T follicular helper cell (primary cell): ENCODE results near the gene AHSP.
A peak's percentile ranks its signal among the peaks of the same experiment; 100 is the strongest.
"Not testable (repeated sequence)": the region's sequence is repeated elsewhere in the genome, so short reads cannot be mapped to it uniquely, and the experiment has no call there.

Experiments
- DNase-seq: peaks from one replicate; pipeline ENCODE4 v3.0.0-alpha.2; 2020; ENCODE audit warnings: low read depth

AHSP gene

DNA sequence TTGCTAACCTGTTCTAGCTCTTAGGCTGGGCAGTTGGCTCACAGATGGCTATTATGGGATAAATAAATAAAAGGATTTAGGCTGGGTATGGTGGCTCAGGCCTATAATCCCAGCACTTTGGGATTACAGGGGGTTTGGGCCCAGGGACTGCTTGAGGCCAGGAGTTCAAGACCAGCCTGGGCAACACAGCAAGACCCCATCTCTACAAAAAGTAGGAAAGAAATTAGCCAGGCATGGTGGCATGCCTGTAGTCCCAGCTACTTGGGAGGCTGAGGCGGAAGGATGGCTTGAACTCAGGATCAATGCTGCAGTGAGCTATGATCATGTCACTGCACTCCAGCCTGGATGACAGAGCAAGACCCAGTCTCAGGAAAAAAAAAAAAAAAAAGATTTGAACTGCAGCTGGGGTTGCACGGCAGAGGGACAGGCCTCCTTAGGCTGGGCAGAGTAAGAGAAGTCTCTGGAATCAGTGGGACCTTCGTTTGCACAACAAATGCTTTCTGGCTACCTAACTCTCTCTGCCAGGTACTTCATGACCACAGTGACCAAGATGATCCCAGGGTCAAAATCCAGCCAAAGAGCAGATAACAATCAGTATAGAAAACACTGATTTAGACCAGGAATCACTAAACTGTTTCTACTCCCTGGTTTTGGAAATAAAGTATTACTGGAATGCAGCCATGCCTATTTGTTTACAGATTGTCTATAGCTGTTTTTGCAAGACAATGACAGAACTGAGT lies 26.3 kb upstream of the AHSP start:
- no peak for DNase-seq

DNA sequence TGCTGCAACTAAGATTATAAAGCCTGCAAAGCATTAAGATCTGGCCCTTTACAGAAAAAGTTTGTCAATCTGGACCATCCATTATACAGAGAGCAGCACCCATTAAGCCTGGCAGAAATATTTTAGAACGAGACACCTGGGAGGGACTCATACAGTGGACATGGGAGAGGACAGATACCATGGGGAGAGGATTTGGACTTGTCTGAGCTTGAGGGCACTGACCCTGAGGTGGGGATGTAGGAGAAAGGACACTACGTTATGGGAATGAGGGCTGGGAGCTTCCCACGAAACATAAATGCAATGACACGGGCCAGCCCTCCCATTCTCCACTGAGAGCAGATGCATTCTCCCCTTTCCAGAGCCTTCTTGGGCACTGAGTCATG lies 25.7 kb upstream of the AHSP start:
- no peak for DNase-seq

DNA sequence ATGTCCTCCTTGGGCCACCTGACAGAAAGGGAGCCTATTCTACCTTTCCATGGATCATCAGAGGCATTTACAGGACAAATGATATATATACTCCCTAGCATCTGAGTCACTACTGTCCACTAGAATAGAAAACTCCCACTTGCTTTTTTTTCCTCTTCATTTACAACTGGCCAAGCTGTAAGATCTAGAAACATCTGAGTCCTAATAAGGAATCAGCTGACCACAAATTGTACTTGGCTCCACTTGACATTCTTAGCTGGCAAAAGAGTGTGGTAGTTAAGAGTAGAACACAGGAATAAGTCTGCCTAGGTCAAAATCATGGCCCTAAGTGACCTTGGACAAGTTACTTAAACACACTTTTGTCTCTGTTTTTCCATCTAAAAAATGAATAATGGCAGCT lies 24.7 kb upstream of the AHSP start:
- no peak for DNase-seq

DNA sequence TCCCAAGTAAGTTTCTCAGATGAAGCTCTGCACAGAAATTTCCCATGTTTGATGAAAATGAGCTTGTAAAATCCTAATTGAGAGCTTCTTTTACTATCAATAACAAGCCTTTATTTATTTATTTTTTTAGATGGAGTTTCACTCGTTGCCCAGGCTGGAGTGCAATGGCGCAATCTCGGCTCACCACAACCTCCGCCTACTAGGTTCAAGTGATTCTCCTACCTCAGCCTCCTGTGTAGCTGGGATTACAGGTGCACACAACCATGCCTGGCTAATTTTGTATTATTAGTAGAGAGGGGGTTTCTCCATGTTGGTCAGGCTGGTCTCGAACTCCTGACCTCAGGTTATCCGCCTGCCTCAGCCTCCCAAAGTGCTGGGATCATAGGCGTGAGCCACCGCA lies 24.1 kb upstream of the AHSP start:
- DNase-seq, result not testable (repeated sequence)

GRCh38 chr16:31504159-31504558 lies 23.5 kb upstream of the AHSP start:
- no peak for DNase-seq

DNA sequence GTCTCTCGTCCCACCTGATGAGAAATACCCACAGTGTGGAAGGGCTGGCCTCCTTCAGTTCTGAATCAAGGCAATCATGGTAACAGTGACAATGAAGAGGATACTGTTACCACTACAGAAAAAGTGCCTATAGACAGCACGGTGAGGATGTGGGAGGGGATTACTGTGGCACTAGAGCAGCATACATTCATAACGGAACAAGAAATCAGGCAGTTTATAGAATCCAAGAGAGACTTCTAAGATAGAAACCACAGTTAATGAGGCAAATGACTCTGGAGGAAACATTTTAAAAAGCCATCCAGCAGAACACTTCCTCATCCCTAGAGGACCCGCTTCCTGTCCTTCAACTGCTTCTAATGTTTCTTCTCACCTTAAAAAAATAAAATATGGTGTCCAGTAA lies 22.2 kb upstream of the AHSP start:
- no peak for DNase-seq

DNA sequence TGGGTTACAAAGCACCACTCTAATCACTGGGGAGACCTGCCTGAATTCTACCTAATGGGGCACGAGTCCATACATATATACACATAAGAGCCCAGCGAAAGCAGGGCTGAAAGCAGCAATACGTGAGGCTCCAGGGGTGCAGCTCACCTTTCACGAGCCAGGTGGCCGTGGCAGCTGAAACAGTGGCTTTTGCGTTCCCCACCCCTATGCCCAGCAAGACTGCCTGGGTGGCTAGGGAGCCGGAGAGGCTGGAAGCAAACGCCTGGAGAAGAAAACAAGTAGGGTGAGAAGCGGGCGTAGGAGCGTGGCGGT lies 20.1 kb upstream of the AHSP start:
- no peak for DNase-seq

- peak; percentile 64 for DNase-seq
These were observed 19.6 kb upstream of the AHSP start, which contains the start of gene RUSF1 for GRCh38 chr16:31507929-31508705. Gene RUSF1, minus strand, starts transcription at chr16:31508391. Its CDS starts 18 bp downstream, at chr16:31508373.

DNA sequence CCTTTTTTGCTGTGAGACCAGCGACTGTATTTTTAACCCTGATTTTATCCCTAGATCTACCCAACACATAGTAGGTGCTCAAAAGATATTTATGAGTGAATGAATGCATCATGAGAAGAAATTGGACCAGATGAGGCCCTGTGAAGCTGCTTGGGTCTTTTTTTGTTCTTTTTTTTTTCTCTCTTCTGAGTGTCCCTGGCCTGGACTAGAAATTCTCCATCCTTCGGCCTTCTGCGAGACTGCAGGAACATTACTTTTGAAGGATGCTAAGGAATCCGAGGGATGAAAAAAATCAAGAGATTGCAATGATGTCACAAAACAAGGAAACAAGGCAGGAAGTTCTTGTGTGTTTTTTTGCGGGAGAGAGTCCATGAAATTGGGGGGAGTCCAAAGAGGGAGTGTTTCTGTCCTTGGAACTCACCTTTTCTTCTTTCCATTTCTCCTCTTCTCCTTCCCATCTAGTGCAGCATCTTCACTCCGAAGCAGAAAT lies 18.9 kb upstream of the AHSP start:
- DNase-seq, result no peak

GRCh38 chr16:31513126-31513525 lies 14.6 kb upstream of the AHSP start:
- no peak for DNase-seq

DNA sequence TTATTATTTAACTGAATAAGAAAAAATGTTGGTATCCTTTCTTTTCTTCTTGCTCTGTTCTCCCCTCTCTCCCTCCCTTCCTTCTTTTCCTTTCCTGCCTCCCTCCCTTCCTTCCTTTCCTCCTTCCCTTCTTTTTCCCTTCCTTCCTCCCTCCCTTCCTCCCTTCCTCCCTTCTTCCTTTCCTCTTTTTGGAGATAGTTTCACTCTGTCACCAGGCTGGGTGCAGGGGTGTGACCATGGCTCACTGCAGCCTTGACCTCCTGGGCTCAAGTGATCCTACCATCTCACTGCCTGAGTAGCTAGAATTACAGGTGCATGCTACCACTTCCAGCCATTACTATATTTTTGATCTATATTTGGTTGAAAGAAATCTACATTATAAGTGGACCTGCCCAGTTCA lies 13.8 kb upstream of the AHSP start:
- no peak for DNase-seq

DNA sequence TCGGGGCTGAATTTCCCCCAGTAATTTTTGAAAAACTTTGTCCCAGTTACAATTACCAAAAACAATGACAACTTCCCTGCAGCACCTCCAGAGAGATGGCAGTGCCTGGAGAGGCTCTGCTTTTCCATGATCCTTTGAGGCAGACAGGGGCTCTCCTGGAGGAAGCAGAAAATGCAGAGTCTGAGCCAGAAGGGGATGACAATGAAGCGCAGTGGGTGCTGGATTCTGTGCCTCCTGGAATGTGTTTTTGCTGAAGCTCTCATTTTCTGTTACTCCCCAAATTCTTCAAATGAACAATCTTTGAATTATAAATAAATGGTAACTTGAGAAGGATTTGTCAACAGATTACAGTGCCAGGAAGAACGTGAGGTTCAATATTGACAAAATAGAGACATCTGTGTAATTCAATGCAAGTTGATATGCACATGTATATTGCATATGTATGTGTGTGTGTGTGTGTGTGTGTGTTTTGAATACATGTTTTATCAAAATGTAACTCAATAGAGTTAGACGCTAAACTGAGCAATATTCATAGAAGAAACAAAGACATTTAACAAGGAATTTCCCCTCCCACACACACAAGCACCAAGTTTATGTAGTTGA lies 9.8 kb upstream of the AHSP start:
- no peak for DNase-seq

DNA sequence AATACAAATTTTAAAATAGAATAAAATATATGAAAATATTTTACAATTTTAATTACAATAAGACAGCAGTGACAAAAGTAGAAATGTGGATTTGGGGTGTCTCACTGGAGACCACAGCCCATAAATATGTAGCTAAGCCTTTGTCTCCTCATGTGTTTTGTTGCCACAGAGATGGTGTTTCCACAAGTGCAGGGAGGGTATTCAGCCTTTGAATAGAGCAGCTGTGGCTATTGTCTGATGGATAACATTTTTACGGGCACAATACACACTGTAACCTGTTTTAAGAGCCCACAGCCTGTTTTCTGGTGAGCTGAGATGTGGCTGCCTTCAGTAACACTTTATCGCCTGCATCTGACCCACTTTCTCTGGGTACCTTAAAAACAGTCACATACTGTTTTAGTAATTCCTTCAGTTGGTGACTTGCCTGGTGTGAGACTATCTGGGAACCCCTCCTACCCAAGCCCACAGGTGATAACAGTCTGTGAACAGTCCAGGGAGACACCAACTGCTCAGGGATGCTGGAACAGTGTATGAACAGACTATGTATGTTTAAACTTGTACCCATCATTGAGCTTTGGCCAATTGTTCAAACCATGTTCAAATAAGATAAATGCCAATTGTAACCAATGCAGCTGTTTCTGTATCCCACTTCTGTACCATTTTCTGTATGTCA lies 7.8 kb upstream of the AHSP start:
- DNase-seq, result no peak

GRCh38 chr16:31521368-31521767 lies 6.3 kb upstream of the AHSP start:
- DNase-seq, result no peak

DNA sequence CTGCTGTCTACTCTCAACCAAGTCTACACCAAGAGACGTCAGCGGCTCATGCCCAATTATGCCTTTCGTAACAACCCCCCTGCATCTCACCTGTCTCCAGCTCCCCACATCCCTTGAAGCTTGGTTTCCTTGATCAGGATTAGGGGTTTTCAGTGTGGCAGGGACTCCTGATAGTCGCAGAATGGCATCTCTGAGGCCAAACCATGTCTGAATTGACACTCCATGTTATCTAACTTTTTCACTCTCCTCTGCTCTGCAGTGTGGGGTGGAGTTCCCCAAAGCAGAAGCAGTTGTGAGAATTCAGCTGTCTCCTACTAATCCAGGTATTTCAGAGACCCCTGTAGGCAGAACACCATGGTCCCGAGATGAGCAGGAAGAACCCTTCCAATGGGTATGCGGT lies 5.6 kb upstream of the AHSP start:
- no peak for DNase-seq

- DNase-seq, result not testable (repeated sequence)
These were observed 3.9 kb upstream of the AHSP start for GRCh38 chr16:31523768-31524167.

DNA sequence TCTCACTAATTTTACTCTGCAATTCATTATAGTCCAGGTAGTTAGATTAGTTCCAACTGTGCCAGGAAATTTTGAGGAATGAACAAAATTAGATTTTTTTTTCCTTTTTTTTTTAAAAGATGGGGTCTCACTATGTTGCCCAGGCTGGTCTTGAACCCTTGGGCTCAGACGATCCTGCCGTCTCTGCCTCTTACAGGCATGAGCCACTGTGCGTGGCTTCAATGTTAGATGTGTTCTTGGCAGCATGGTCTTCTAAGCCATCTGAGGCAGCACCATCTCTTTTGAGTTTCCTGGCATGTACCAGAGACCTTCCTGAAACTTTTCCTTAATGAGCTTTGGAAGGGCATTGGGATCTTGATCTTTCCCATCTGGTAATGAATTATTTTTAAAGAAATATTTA lies 2.6 kb upstream of the AHSP start:
- DNase-seq, result no peak

GRCh38 chr16:31528523-31529107 lies 915 bp downstream of the AHSP start:
- DNase-seq, result no peak

DNA sequence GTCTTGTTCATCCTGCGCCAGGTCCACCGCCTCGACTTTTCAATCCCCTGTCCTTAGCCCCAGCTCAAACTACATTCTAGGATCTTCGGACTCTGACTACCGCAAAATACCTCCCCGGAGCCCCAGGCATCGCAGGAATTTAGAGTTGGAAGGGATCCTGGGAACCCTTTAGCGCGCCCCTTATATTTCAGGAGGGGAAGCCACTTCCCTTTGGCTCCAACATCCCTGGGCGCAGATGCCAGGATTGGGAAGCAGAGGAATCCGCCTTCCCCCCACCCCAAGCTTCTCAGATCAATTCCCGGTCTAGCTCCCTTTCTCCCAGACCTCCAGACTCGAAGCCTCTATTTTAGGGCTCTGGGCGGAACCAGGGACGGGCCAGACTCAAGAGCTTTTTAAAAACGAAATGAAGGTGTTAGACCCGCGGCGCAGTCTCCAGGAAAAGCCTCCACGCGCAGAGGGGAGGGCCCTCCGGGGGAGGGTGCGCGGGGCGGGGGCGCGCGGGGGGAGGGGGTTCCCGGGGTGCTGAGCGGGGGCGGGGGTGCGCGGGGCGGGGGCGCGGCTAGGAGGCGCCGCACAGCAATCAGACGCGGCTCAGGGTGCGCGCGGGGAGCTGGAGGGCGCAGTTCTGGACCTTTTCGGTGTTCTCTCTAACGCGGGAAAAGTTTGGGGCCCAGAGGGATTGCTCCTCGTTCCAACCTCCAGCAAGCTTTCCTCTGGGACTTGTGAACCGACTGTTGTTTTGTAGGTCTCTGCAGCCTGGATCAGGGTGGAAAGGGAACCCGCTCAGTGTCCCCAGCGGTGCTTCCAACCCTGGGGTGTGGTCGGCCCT lies 1.6 kb downstream of the AHSP start:
- no peak for DNase-seq

- no peak for DNase-seq
These were observed 2.2 kb downstream of the AHSP start for GRCh38 chr16:31529937-31530312.

- DNase-seq, result no peak
These were observed 2.7 kb downstream of the AHSP start for GRCh38 chr16:31530405-31530804.
